Stimulated activated CD4-positive, alpha-beta T cell treated with anti-CD3 and anti-CD28 coated beads, TNF-alpha, amount 100 ng/mL, for 24 hours (primary cell): ENCODE data around the gene PPP2R2D.
A peak's percentile ranks its signal among the peaks of the same experiment; 100 is the strongest.

ENCODE experiments used
- DNase-seq, 3 experiments: peaks; one replicate each; pipeline ENCODE4 v3.0.0-alpha.2; 2020; ENCODE audit warnings: low read depth in 3 of 3

Gene PPP2R2D

GRCh38 chr10:131900350-131901152 is at the start of gene PPP2R2D:
PPP2R2D (plus strand) TSS chr10:131901008; CDS start chr10:131901149, 141 bp downstream.
- DNase-seq = peak; percentile 89 to 94 (median 91)

GRCh38 chr10:131851346-131851745 is 49.5 kb upstream of the PPP2R2D start:
- no peak for DNase-seq

GRCh38 chr10:131852176-131852822 is 48.5 kb upstream of the PPP2R2D start:
- DNase-seq = no peak

- DNase-seq = no peak
These were observed 47.8 kb upstream of the PPP2R2D start for GRCh38 chr10:131852823-131853609.

- no peak for DNase-seq
These were observed 47.2 kb upstream of the PPP2R2D start for GRCh38 chr10:131853610-131853964.

- DNase-seq = no peak
These were observed 46.1 kb upstream of the PPP2R2D start for GRCh38 chr10:131854579-131855335.

GRCh38 chr10:131855461-131856401 is 45.1 kb upstream of the PPP2R2D start:
- no peak for DNase-seq

- no peak for DNase-seq
These were observed 44.2 kb upstream of the PPP2R2D start for GRCh38 chr10:131856441-131857094.

GRCh38 chr10:131857156-131858117 is 43.4 kb upstream of the PPP2R2D start:
- DNase-seq = no peak

GRCh38 chr10:131858118-131858515 is 42.7 kb upstream of the PPP2R2D start:
- DNase-seq = no peak

GRCh38 chr10:131858583-131859340 is 42.0 kb upstream of the PPP2R2D start:
- no peak for DNase-seq

GRCh38 chr10:131859341-131860020 is 41.3 kb upstream of the PPP2R2D start:
- no peak for DNase-seq

GRCh38 chr10:131860311-131860710 is 40.5 kb upstream of the PPP2R2D start:
- no peak for DNase-seq

GRCh38 chr10:131860806-131861440 is 39.9 kb upstream of the PPP2R2D start:
- DNase-seq = no peak

- no peak for DNase-seq
These were observed 38.3 kb upstream of the PPP2R2D start for GRCh38 chr10:131862548-131862947.

GRCh38 chr10:131865223-131865917 is 35.4 kb upstream of the PPP2R2D start:
- DNase-seq = no peak
